Omental fat pad (tissue), 4 donors: ENCODE measurements around the gene ZNF277. TPM values are rescaled to one million over a fixed set of nuclear protein-coding genes. Genes with fewer than 3 reads are reported as not detected.

Source experiments
- ATAC-seq: fragments of 150-250 bp; one replicate; pipeline ENCODE4 v1.9.1; 2016; ENCODE audit warnings: mild to moderate bottlenecking, moderate library complexity; ENCODE audit not compliant: low FRiP score
- DNase-seq: peaks from one replicate; pipeline ENCODE4 v3.0.0-alpha.2; 2019; ENCODE audit warnings: low spot score
- CTCF ChIP-seq, 3 donors: fragments of 450-650 bp; IDR thresholded peaks; one replicate each; pipeline ENCODE4 v1.5.1; 2016 to 2017; ENCODE audit warnings: antibody characterized with exemption in 3 of 3, mild to moderate bottlenecking in 3 of 3, moderate library complexity in 2 of 3
- total RNA-seq, 4 donors: library from RNA; depleted of rRNA; stranded (reverse); fragments of >200 nt; gene quantifications; one replicate each; pipeline ENCODE4 v1.1.0, GENCODE V29; 2016

The ZNF277 gene
- total RNA-seq, 4 donors from 2014 or later: 15.9 to 24.9 (median 19.3) TPM

GRCh38 chr7:112297681-112298080 lies 91.2 kb downstream of the ZNF277 start:
- TF ChIP-seq CTCF (IDR thresholded peaks at IDR 0.05): no peak
- no peak for DNase-seq
- ATAC-seq: no peak

DNA sequence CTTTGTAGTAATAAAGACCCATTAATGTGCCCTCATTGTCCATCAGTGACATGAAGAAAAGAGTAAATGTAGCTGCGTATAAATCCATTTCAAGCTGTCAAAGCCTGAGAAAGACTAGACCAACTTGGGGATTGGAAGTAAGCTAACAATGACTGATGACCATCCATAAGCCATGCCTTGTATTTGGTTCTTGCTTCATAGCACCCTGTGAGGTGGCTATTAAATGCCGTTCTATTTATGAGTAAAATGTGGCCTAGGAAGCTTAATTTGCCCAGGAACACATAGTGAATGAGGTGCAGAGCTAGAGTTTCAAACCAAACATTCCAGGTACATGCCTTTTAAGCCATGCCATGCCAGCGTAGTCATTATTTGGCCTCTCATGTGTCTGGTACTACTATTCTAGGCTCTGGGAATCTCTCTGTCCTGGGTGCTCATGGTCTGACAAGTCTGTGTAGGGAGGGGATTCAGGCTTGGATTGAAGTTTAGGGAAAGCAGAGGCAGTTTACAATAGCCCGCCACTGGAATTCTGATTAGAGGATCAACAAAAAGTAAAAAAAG lies 92.1 kb downstream of the ZNF277 start:
- TF ChIP-seq CTCF (IDR thresholded peaks at IDR 0.05): no peak
- DNase-seq (no peak), ATAC-seq (no peak)

DNA sequence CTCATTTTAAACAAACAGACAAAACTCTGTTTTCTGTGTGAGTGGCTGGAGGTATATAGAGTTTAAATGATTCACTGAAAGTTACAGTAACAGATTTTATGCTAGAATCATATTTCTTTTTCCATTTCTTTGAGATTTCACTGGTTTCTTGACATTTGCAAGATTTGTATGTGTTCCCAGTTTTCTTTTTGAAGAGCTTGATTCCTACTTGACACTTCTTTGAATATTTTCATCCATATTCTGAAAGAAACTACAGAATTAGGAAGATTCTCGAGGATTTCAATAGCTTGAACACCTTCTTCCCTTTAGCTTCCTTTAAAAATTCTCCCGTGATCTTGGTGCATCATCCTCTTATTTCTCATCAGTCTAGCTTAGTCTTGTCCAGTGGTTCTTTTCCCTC lies 93.6 kb downstream of the ZNF277 start:
- no peak for DNase-seq
- ATAC-seq: no peak
- TF ChIP-seq CTCF (IDR thresholded peaks at IDR 0.05): no peak

- no peak for TF ChIP-seq CTCF (IDR thresholded peaks at IDR 0.05)
- ATAC-seq: no peak
- no peak for DNase-seq
These were observed 94.4 kb downstream of the ZNF277 start for GRCh38 chr7:112300831-112301407.

DNA sequence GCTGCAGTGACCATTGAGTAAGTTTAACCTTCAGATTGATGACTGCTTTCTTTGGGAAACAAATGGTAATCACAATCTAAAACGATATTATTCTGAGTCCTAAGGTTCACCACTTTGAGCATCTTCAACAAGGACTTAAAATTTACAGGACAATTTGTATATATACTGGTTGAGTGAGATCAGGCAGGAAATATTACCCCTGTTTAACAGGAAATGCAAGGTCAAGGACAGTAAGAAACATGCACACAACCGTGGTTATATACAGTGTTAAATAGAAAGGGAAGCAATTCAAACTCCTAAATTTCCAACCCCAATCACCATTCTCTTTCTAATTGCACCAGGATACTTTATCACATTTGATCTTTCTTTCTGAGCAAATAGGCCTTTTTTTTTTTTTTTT lies 96.1 kb downstream of the ZNF277 start:
- no peak for ATAC-seq
- no peak for TF ChIP-seq CTCF (IDR thresholded peaks at IDR 0.05)
- no peak for DNase-seq

GRCh38 chr7:112306903-112307302 lies 100.4 kb downstream of the ZNF277 start:
- DNase-seq (no peak), ATAC-seq (no peak)
- TF ChIP-seq CTCF (IDR thresholded peaks at IDR 0.05): no peak

GRCh38 chr7:112307506-112307905 lies 101.0 kb downstream of the ZNF277 start:
- no peak for TF ChIP-seq CTCF (IDR thresholded peaks at IDR 0.05)
- DNase-seq (no peak), ATAC-seq (no peak)
